Measurements from ENCODE around the gene SCUBE2. TPM values are rescaled to one million over a fixed set of nuclear protein-coding genes. Genes with fewer than 3 reads are reported as not detected.

The SCUBE2 gene
- total RNA-seq, 4 donors from 2014 or later: 0.24 to 3.6 (median 2.3) TPM

DNA sequence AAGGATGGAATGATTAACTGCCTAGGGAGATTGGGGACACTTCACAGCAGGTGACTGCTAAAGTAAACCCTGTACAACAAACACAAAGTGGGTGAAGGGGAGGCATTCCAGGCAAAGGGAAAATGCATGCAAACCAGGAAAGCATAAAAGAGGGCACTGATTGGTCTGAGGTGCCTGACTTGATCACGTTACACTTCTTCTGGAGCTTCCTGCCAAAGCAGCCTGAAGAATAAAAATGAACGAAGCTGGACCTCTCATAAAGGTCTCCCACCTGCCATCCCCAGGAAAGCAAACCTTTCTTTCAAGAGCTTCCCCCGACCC is 46.7 kb upstream of the SCUBE2 start:
- intact Hi-C loops (cut with DNase I; ENCODE audit: low total_unique reads) (no loop called here), in situ Hi-C loops (cut with MboI; ENCODE audit: low sequenced_read_pairs in 4 of 4) (loop anchor here (5.0 to 25.0 kb wide), 3 partner anchors 121 to 451 kb away; partner anchors contain the start of genes RPL27A (in 1 of the 4) and TRIM66 (in 1 of the 4))
- Histone ChIP-seq H3K36me3 (peaks cover 0 to 44% of the 10 kb centered on the region in 2 donors), H3K4me3 (no peak overlapping the region), H3K4me1 (peaks cover 0 to 11% of the 10 kb centered on the region in 2 donors), H3K27me3 (no peaks in the 10 kb centered on the region), H3K9me3 (no peaks in the 10 kb centered on the region), H3K27ac (no peak overlapping the region)
- DNase-seq: no peak
- no peak for ATAC-seq
- TF ChIP-seq CTCF (IDR thresholded peaks at IDR 0.05 in 4 of 5, conservative IDR thresholded peaks at IDR 0.05 in 1 of 5) (no peak), POLR2A (IDR thresholded peaks at IDR 0.05) (no peak)

GRCh38 chr11:9137293-9138132 is 46.1 kb upstream of the SCUBE2 start:
- ATAC-seq (peak; percentile 79 to 92), DNase-seq (peak; percentile 27 to 59)
- H3K4me1 ChIP-seq: peaks cover 0 to 11% of the 10 kb centered on the region in 2 donors
- peak overlapping the region in 1 of 4 donors; percentile 37 for H3K27ac ChIP-seq
- in situ Hi-C loops (cut with MboI; ENCODE audit: low sequenced_read_pairs in 4 of 4) (loop anchor here (5.0 to 25.0 kb wide), 3 partner anchors 120 to 450 kb away; partner anchors contain the start of genes RPL27A (in 1 of the 4) and TRIM66 (in 1 of the 4)), intact Hi-C loops (cut with DNase I; ENCODE audit: low total_unique reads) (loop anchor here (1.0 kb wide), 1 partner anchor 122 kb away; no protein-coding TSS in a partner anchor)
- TF ChIP-seq POLR2A (IDR thresholded peaks at IDR 0.05) (no peak), CTCF (IDR thresholded peaks at IDR 0.05 in 4 of 5, conservative IDR thresholded peaks at IDR 0.05 in 1 of 5) (peak; percentile 73 to 91 (median 81))
- peaks cover 0 to 38% of the 10 kb centered on the region in 2 donors for H3K36me3 ChIP-seq
- no peaks in the 10 kb centered on the region for H3K9me3 ChIP-seq
- H3K4me3 ChIP-seq: no peak overlapping the region
- H3K27me3 ChIP-seq: no peaks in the 10 kb centered on the region

GRCh38 chr11:9136741-9137140 is 45.3 kb upstream of the SCUBE2 start:
- peaks cover 0 to 11% of the 10 kb centered on the region in 2 donors for H3K4me1 ChIP-seq
- TF ChIP-seq POLR2A (IDR thresholded peaks at IDR 0.05): no peak
- no peak for TF ChIP-seq CTCF (IDR thresholded peaks at IDR 0.05 in 4 of 5, conservative IDR thresholded peaks at IDR 0.05 in 1 of 5)
- H3K9me3 ChIP-seq: no peaks in the 10 kb centered on the region
- no peaks in the 10 kb centered on the region for H3K27me3 ChIP-seq
- H3K4me3 ChIP-seq: no peak overlapping the region
- in situ Hi-C loops (cut with MboI; ENCODE audit: low sequenced_read_pairs in 4 of 4) (loop anchor here (5.0 to 25.0 kb wide), 3 partner anchors 119 to 449 kb away; partner anchors contain the start of genes RPL27A (in 1 of the 4) and TRIM66 (in 1 of the 4)), intact Hi-C loops (cut with DNase I; ENCODE audit: low total_unique reads) (loop anchor here (1.0 kb wide), 1 partner anchor 121 kb away; no protein-coding TSS in a partner anchor)
- DNase-seq: no peak
- H3K36me3 ChIP-seq: peaks cover 0 to 30% of the 10 kb centered on the region in 2 donors
- no peak overlapping the region for H3K27ac ChIP-seq
- ATAC-seq: no peak

DNA sequence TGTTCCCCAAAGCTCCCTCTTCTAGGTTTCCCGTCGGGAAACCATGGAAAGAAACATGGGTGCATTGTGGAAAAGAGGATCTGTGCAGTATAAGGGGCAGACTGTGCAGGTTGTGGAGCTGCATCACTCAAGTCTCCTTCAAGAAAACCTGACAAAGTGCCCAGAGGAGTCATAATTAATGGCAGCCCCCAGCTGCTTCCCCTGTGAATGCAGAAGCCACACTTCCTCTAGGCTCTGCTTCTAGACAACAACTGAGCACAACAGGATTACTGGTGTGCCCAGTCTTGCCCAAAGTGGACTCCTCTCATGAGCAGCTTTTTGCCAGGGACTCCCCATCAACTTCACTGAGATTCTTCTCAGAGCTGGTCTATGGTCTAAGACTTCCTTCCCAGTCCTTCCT is 42.6 kb upstream of the SCUBE2 start:
- in situ Hi-C loops (cut with MboI; ENCODE audit: low sequenced_read_pairs in 4 of 4): loop anchor here in 3 of 4 donors (5.0 to 25.0 kb wide), 3 partner anchors 117 to 447 kb away; partner anchors contain the start of genes RPL27A (in 1 of the 3) and TRIM66 (in 1 of the 3)

More for the DNA sequence above, 42.6 kb upstream of the SCUBE2 start:
- H3K36me3 ChIP-seq: peaks cover 0 to 2% of the 10 kb centered on the region in 2 donors
- H3K4me3 ChIP-seq: no peak overlapping the region
- ATAC-seq (no peak), DNase-seq (no peak)
- no peaks in the 10 kb centered on the region for H3K9me3 ChIP-seq
- intact Hi-C loops (cut with DNase I; ENCODE audit: low total_unique reads): no loop called here
- peaks cover 0 to 11% of the 10 kb centered on the region in 2 donors for H3K4me1 ChIP-seq
- no peak overlapping the region for H3K27ac ChIP-seq
- no peak for TF ChIP-seq POLR2A (IDR thresholded peaks at IDR 0.05)
- H3K27me3 ChIP-seq: no peaks in the 10 kb centered on the region
